ENCODE measurements around the gene TMEM106A. TPM values are rescaled to one million over a fixed set of nuclear protein-coding genes. Genes with fewer than 3 reads are reported as not detected.
"Not testable (repeated sequence)": the region's sequence is repeated elsewhere in the genome, so short reads cannot be mapped to it uniquely, and the experiment has no call there.

The TMEM106A gene
- total RNA-seq, 1 donor from 2014 or later, result 1.2 TPM

GRCh38 chr17:43215341-43215740, 3.7 kb downstream of the TMEM106A start:
- DNase-seq (ENCODE audit: low read depth in 2 of 2), result no peak

- no peak for DNase-seq (ENCODE audit: low read depth in 2 of 2)
Observed at GRCh38 chr17:43216369-43216761, 4.7 kb downstream of the TMEM106A start.

- DNase-seq (ENCODE audit: low read depth in 2 of 2), result no peak
Observed at GRCh38 chr17:43216762-43217613, 5.3 kb downstream of the TMEM106A start.

- DNase-seq (ENCODE audit: low read depth in 2 of 2), result no peak
Observed at GRCh38 chr17:43217614-43218087, 6.0 kb downstream of the TMEM106A start.

DNA sequence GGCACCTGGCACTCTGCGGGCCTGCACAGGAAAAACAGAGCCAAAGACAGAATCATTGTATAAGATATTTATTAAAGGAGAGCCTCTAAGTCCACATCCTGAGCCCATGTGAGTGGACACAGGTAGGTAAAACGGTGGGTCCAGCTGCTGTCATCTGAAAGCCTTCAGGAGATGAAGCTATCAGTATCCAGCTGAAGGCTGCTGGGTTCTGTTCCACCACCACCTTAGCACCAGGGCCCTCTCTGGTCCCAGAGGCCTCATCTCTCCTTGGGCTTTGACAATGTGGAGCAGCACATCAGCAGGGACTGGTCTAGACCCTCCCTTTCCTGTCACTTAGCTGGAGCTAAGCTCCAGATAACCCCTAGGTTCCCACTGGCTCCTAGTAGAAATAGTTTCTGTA, 7.3 kb downstream of the TMEM106A start:
- no peak for DNase-seq (ENCODE audit: low read depth in 2 of 2)

DNA sequence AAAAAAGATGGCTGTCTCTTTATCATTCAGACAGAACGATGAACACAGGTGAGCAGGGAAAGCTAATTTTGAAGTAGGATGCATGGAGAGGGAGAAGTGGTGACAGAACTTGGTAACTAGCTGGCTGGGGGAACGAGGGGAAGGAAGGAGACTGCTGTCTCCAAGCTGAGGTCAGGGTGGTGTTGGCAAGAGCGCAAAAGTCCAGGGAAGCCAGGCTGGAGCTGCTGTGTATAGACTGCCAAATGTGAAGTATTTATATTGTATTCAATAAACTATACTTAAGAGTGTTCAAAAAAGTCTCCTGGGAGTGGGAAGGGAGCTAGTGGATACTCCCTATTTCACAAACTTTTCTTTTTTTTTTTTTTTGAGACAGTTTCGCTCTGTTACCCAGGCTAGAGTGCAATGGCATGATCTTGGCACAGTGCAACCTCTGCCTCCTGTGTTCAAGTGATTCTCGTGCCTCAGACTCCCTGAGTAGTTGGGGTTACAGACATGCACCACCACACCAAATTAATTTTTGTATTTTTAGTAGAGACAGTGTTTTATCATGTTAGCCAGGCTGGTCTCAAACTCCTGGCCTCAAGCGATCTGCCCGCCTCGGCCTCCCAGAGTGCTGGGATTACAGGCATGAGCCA, 8.2 kb downstream of the TMEM106A start:
- no peak for DNase-seq (ENCODE audit: low read depth in 2 of 2)

GRCh38 chr17:43220511-43221125, 8.9 kb downstream of the TMEM106A start:
- DNase-seq (ENCODE audit: low read depth in 2 of 2), result no peak

GRCh38 chr17:43224146-43224705, 12.6 kb downstream of the TMEM106A start:
- no peak for DNase-seq (ENCODE audit: low read depth in 2 of 2)

- no peak for DNase-seq (ENCODE audit: low read depth in 2 of 2)
Observed at GRCh38 chr17:43226393-43226792, 14.7 kb downstream of the TMEM106A start.

GRCh38 chr17:43228020-43228782, 16.5 kb downstream of the TMEM106A start, which contains the start of gene CCDC200:
Gene CCDC200, minus strand, starts transcription at chr17:43228623. Its CDS starts 69 bp downstream, at chr17:43228554.
- DNase-seq (ENCODE audit: low read depth in 2 of 2), result not testable (repeated sequence)

DNA sequence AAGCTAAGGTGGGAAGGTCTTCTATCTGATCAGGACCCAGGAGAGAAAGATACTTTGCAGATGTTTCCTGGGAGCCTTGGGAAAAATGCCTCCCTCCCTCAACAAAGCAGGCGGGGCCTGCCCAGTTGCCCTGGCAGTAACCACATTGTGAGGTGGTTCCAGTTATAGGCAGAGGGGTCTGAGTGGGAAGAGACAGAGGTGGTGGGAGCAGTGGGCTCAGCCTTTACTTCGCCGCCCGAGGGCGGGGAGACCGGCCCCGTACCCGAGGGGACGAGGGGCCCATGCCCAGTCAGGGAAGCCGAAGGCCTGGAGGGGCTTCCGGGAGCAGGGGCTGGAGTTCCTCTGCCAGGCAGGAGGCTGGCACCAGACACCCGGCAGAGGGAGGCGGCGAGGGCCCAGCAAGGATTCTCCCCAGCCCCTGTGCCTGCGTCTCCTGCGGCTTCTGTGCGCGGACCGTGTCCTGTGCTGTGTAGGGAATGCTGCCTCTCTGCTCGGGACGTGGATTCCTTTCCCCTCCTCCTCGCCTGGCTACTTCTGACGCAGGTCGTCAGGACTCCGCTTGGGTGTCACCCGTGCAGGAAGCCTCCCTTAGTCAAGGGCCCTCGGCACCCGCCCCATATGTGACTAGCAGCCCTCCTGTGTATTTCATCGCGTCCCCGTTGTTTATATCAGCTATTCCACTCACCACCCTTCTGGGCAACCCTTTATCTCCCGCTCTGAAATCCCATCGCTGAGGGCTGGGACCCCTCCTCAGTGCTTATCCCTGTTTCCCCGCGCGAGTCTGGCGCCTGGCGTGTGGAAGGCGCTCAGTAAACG, 19.7 kb downstream of the TMEM106A start:
- not testable (repeated sequence) for DNase-seq (ENCODE audit: low read depth in 2 of 2)

GRCh38 chr17:43232021-43232699, 20.5 kb downstream of the TMEM106A start:
- not testable (repeated sequence) for DNase-seq (ENCODE audit: low read depth in 2 of 2)

- DNase-seq (ENCODE audit: low read depth in 2 of 2), result not testable (repeated sequence)
Observed at GRCh38 chr17:43233263-43233662, 21.6 kb downstream of the TMEM106A start.

- not testable (repeated sequence) for DNase-seq (ENCODE audit: low read depth in 2 of 2)
Observed at GRCh38 chr17:43233877-43234276, 22.2 kb downstream of the TMEM106A start, which contains the start of gene RNU2-1. Gene RNU2-1, minus strand, starts transcription at chr17:43233977.

DNA sequence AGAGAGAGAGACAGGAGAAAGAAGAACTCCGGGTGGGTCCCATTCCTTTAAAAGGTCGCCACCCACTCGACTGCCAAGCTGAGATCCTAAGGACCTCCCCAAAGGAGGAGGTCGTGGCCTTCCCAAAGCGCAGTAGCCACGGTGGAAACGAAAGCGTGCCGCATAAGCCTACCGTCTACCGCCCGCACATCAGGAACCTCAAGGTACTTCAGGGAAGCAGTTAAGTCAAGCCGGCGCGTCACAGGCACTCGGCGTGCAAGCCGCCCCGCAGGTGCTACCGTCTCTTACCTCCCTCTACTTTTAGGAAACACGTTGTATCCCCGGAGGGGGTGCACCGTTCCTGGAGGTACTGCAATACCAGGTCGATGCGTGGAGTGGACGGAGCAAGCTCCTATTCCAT, 27.9 kb downstream of the TMEM106A start:
- not testable (repeated sequence) for DNase-seq (ENCODE audit: low read depth in 2 of 2)

DNA sequence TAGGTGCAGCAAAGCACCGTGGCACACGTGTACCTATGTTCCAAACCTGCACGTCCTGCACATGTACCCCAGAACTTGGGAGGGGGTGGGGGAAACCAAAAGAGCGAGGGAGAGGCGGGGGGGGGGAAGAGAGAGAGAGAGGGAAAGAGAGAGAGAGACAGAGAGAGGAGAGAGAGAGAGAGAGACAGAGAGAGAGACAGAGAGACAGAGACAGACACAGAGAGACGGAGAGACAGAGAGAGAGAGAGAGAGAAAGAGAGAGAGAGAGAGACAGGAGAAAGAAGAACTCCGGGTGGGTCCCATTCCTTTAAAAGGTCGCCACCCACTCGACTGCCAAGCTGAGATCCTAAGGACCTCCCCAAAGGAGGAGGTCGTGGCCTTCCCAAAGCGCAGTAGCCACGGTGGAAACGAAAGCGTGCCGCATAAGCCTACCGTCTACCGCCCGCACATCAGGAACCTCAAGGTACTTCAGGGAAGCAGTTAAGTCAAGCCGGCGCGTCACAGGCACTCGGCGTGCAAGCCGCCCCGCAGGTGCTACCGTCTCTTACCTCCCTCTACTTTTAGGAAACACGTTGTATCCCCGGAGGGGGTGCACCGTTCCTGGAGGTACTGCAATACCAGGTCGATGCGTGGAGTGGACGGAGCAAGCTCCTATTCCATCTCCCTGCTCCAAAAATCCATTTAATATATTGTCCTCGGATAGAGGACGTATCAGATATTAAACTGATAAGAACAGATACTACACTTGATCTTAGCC, 29.1 kb downstream of the TMEM106A start:
- not testable (repeated sequence) for DNase-seq (ENCODE audit: low read depth in 2 of 2)

- DNase-seq (ENCODE audit: low read depth in 2 of 2), result not testable (repeated sequence)
Observed at GRCh38 chr17:43246456-43246855, 34.8 kb downstream of the TMEM106A start.

Data from dermis microvascular lymphatic vessel endothelial cell (primary cell).